ENCODE measurements around the gene AKAP13. TPM values are rescaled to one million over a fixed set of nuclear protein-coding genes. Genes with fewer than 3 reads are reported as not detected.

AKAP13 gene
- total and polyA plus RNA-seq, 2 of the 13 experiments (the other 11 are each of a cell fraction or from before 2014, with no cell fraction given): 6.7 to 27.1 TPM

DNA sequence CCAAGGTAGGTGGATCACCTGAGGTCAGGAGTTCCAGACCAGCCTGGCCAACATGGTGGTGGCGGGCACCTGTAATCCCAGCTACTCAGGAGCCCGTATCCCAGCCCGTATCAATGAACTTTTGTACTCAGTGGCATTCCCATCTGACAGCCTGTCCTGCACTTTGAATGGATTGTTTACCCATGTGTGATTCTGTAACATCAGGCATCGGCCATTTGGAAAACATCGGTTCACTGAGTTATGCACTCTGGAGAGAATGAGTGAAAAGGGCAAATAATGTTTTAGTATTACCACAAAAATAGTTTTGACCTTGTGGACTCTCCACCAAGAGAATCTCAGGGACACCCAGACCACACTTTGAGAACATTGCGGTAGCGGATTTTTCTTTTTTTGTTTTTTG is 400.7 kb downstream of the AKAP13 start (continued):
- TF ChIP-seq ZNF609 (CRISPR knock-in tag; IDR thresholded peaks at IDR 0.05; ENCODE audit: borderline replicate concordance) (peak; percentile 58; the same call in 1 of the 2 replicates), TBX3 (IDR thresholded peaks at IDR 0.05; ENCODE audit: borderline replicate concordance) (peak; percentile 38; the same call in 1 of the 2 replicates), HNRNPLL (IDR thresholded peaks at IDR 0.05; ENCODE audit: low read depth, low read length, poor library complexity, severe bottlenecking) (no peak), MED1 (CRISPR knock-in tag; IDR thresholded peaks at IDR 0.05) (peak; percentile 66), ZGPAT (CRISPR knock-in tag; IDR thresholded peaks at IDR 0.05) (peak; percentile 66; the same call in 1 of the 2 replicates), YY1 (IDR thresholded peaks at IDR 0.05; ENCODE audit: insufficient read depth, insufficient replicate concordance, low read depth, low read length) (peak; percentile 30), MTF1 (CRISPR knock-in tag; IDR thresholded peaks at IDR 0.05) (no peak), IRF2 (CRISPR knock-in tag; IDR thresholded peaks at IDR 0.05) (peak; percentile 18; the same call in 1 of the 2 replicates), ZEB1 (IDR thresholded peaks at IDR 0.05; ENCODE audit: insufficient replicate concordance, low read depth) (peak; percentile 35), MXD3 (CRISPR knock-in tag; IDR thresholded peaks at IDR 0.05) (no peak), ZNF136 (CRISPR knock-in tag; IDR thresholded peaks at IDR 0.05; ENCODE audit: low read depth) (peak; percentile 38; the same call in 1 of the 2 replicates), TBX2 (CRISPR knock-in tag; IDR thresholded peaks at IDR 0.05; ENCODE audit: borderline replicate concordance) (peak; percentile 48; the same call in 1 of the 2 replicates), ZMYM3 (CRISPR knock-in tag; IDR thresholded peaks at IDR 0.05) (peak; percentile 60), ZFY (CRISPR knock-in tag; IDR thresholded peaks at IDR 0.05) (no peak; the same call in 1 of the 2 replicates), NR2F6 (IDR thresholded peaks at IDR 0.05) (peak; percentile 48), NR2F6 (CRISPR knock-in tag; IDR thresholded peaks at IDR 0.05) (peak; percentile 59; the same call in 1 of the 2 replicates), TRIM24 (CRISPR knock-in tag; IDR thresholded peaks at IDR 0.05) (no peak), ZSCAN31 (CRISPR knock-in tag; IDR thresholded peaks at IDR 0.05; ENCODE audit: low read depth) (no peak)
- TF ChIP-seq, protein P1, sequence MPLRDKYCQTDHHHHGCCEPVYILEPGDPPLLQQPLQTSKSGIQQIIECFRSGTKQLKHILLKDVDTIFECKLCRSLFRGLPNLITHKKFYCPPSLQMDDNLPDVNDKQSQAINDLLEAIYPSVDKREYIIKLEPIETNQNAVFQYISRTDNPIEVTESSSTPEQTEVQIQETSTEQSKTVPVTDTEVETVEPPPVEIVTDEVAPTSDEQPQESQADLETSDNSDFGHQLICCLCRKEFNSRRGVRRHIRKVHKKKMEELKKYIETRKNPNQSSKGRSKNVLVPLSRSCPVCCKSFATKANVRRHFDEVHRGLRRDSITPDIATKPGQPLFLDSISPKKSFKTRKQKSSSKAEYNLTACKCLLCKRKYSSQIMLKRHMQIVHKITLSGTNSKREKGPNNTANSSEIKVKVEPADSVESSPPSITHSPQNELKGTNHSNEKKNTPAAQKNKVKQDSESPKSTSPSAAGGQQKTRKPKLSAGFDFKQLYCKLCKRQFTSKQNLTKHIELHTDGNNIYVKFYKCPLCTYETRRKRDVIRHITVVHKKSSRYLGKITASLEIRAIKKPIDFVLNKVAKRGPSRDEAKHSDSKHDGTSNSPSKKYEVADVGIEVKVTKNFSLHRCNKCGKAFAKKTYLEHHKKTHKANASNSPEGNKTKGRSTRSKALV (CRISPR knock-in tag; IDR thresholded peaks at IDR 0.05): 0 out of 2 replicates have a peak, but pooled peaks have one; percentile 50
